Keratinocyte (primary cell): Measurements from ENCODE around the gene KAT2B. TPM values are rescaled to one million over a fixed set of nuclear protein-coding genes. Genes with fewer than 3 reads are reported as not detected.

Experiments used
- DNase-seq: peaks from one replicate; pipeline ENCODE4 v3.0.0-alpha.2; 2011; ENCODE audit warnings: low read depth, missing footprints, low spot score
- FAIRE-seq: peaks from 2 replicates; lab custom pipeline; 2011; peaks lifted over from hg19 to GRCh38; lab: Jason Lieb, UNC
- H2AFZ ChIP-seq: 2 replicates; pipeline ENCODE4 v1.6.0; 2012; ENCODE audit warnings: low read length, control low read depth, inconsistent platforms; ENCODE audit not compliant: control insufficient read depth
- H3K27ac ChIP-seq: 2 replicates; pipeline ENCODE4 v1.5.1; 2011; ENCODE audit warnings: low read length; ENCODE audit not compliant: control insufficient read depth, insufficient read depth
- H3K27me3 ChIP-seq: 3 replicates; pipeline ENCODE4 v1.6.0; 2011; ENCODE audit warnings: low read length; ENCODE audit not compliant: control insufficient read depth, insufficient read depth; ENCODE audit errors: extremely low read depth
- H3K36me3 ChIP-seq, 2 experiments: 2 replicates in 1 of 2; 3 replicates in 1 of 2; pipeline ENCODE4 v1.5.1; 2011; ENCODE audit warnings: low read length in 2 of 2, mild to moderate bottlenecking in 1 of 2; ENCODE audit not compliant: control insufficient read depth in 2 of 2, insufficient read depth in 2 of 2; ENCODE audit errors: extremely low read depth in 1 of 2
- H3K4me1 ChIP-seq: 3 replicates; pipeline ENCODE4 v1.5.1; 2011; ENCODE audit warnings: low read length; ENCODE audit not compliant: control insufficient read depth, insufficient read depth; ENCODE audit errors: extremely low read depth
- H3K4me2 ChIP-seq: 3 replicates; pipeline ENCODE4 v1.6.0; 2011; ENCODE audit warnings: low read depth, low read length; ENCODE audit not compliant: control insufficient read depth, insufficient read depth; ENCODE audit errors: extremely low read depth
- H3K4me3 ChIP-seq, 3 experiments: fragments of 200-600 bp in 1 of 3; sonication (generic) in 1 of 3; 2 replicates in 2 of 3; 3 replicates in 1 of 3; pipeline ENCODE4 v1.5.1; 2011 to 2016; ENCODE audit warnings: low read length in 3 of 3, mild to moderate bottlenecking in 3 of 3, control low read depth in 2 of 3, inconsistent platforms in 1 of 3, low read depth in 1 of 3, mixed read lengths in 1 of 3, mixed run types in 1 of 3, moderate library complexity in 1 of 3; ENCODE audit not compliant: control insufficient read depth in 2 of 3, insufficient read depth in 2 of 3; ENCODE audit errors: extremely low read depth in 1 of 3
- H3K79me2 ChIP-seq: 2 replicates; pipeline ENCODE4 v1.6.0; 2012; ENCODE audit warnings: low read length; ENCODE audit not compliant: control insufficient read depth, insufficient read depth
- H3K9ac ChIP-seq: 3 replicates; pipeline ENCODE4 v1.6.0; 2011; ENCODE audit warnings: low read length; ENCODE audit not compliant: control insufficient read depth, insufficient read depth; ENCODE audit errors: extremely low read depth
- H3K9me1 ChIP-seq: 3 replicates; pipeline ENCODE4 v1.6.0; 2011; ENCODE audit warnings: low read length; ENCODE audit not compliant: control insufficient read depth, insufficient read depth; ENCODE audit errors: extremely low read depth
- H3K9me3 ChIP-seq: 2 replicates; pipeline ENCODE4 v1.5.1; 2012; ENCODE audit warnings: low read depth, low read length; ENCODE audit not compliant: control insufficient read depth
- H4K20me1 ChIP-seq: 3 replicates; pipeline ENCODE4 v1.6.0; 2011; ENCODE audit warnings: low read length; ENCODE audit not compliant: control insufficient read depth, insufficient read depth; ENCODE audit errors: extremely low read depth
- CTCF ChIP-seq, 3 experiments: IDR thresholded peaks in 1 of 3; conservative IDR thresholded peaks in 1 of 3; optimal IDR thresholded peaks in 1 of 3; 2 replicates in 2 of 3; 3 replicates in 1 of 3; pipeline versions ENCODE3 to v1.5.1; 2011; ENCODE audit warnings: low read length in 3 of 3, mild to moderate bottlenecking in 3 of 3, moderate library complexity in 2 of 3, control low read depth in 1 of 3, inconsistent platforms in 1 of 3; ENCODE audit not compliant: insufficient read depth in 2 of 3; ENCODE audit errors: extremely low read depth in 1 of 3
- EZH2 ChIP-seq: IDR thresholded peaks from one replicate; pipeline ENCODE4 v1.6.1; 2012; ENCODE audit warnings: inconsistent platforms, mild to moderate bottlenecking, low read length, moderate library complexity
- dilution Hi-C: fragments of 300-500 bp; cut with MboI; formaldehyde crosslinking; loops from one replicate; pipeline ENCODE4 v1.7.0; 2020; ENCODE audit warnings: low sequenced_read_pairs; ENCODE audit not compliant: extremely low pct_ligation_motif_present
- polyA plus RNA-seq, 5 experiments: library from polyadenylated mRNA; depleted of rRNA in 3 of 5; stranded (reverse) in 3 of 5; stranded (forward) in 1 of 5; unstranded in 1 of 5; fragments of >200 nt; gene quantifications; 1 replicate in 1 of 5; 2 replicates in 3 of 5; 3 replicates in 1 of 5; pipeline versions ENCODE4 v1.2.1 to v1.2.3, GENCODE V29; 2011 to 2012; ENCODE audit warnings: missing spikeins in 2 of 5, low read depth in 1 of 5, low replicate concordance in 1 of 5

The KAT2B gene
- polyA plus RNA-seq, 1 donor (not counting 4 experiments of a cell fraction or from before 2014, with no cell fraction given), result 4.6 TPM

- Histone ChIP-seq H3K36me3 (peaks cover 0 to 3% of the 10 kb centered on the region in 2 experiments), H4K20me1 (no peaks in the 10 kb centered on the region), H3K9me1 (no peaks in the 10 kb centered on the region), H3K4me2 (no peak overlapping the region), H3K9ac (no peak overlapping the region), H3K4me1 (peaks cover 6% of the 10 kb centered on the region), H3K4me3 (no peak overlapping the region), H3K27ac (no peak overlapping the region), H3K79me2 (peaks cover 19% of the 10 kb centered on the region), H3K9me3 (no peaks in the 10 kb centered on the region), H3K27me3 (no peaks in the 10 kb centered on the region), H2AFZ (no peak overlapping the region)
- DNase-seq (no peak), FAIRE-seq (no peak)
- dilution Hi-C loops, result no loop called here
- no peak for TF ChIP-seq EZH2
- no peak for TF ChIP-seq CTCF (optimal IDR thresholded peaks at IDR 0.05 in 1 of 3, IDR thresholded peaks at IDR 0.05 in 1 of 3, conservative IDR thresholded peaks at IDR 0.05 in 1 of 3; ENCODE audit: extremely low read depth in 1 of 3, insufficient read depth in 2 of 3, low read length in 3 of 3)
These were observed 142.0 kb downstream of the KAT2B start for GRCh38 chr3:20182206-20182605.

- DNase-seq (no peak), FAIRE-seq (no peak)
- H3K4me1 ChIP-seq, result peaks cover 10% of the 10 kb centered on the region
- H3K79me2 ChIP-seq, result peaks cover 19% of the 10 kb centered on the region
- peak overlapping the region; percentile 88 for H3K9ac ChIP-seq
- peak overlapping the region; percentile 99 for H2AFZ ChIP-seq
- H3K27ac ChIP-seq, result peak overlapping the region; percentile 87
- TF ChIP-seq CTCF (optimal IDR thresholded peaks at IDR 0.05 in 1 of 3, IDR thresholded peaks at IDR 0.05 in 1 of 3, conservative IDR thresholded peaks at IDR 0.05 in 1 of 3; ENCODE audit: extremely low read depth in 1 of 3, insufficient read depth in 2 of 3, low read length in 3 of 3) (no peak), EZH2 (no peak)
- H3K4me3 ChIP-seq, result peak overlapping the region; percentile 62 to 88 (median 88)
- no peaks in the 10 kb centered on the region for H3K36me3 ChIP-seq
- H4K20me1 ChIP-seq, result no peaks in the 10 kb centered on the region
- H3K27me3 ChIP-seq, result no peaks in the 10 kb centered on the region
- dilution Hi-C loops, result no loop called here
- peak overlapping the region; percentile 82 for H3K4me2 ChIP-seq
- no peaks in the 10 kb centered on the region for H3K9me3 ChIP-seq
- no peaks in the 10 kb centered on the region for H3K9me1 ChIP-seq
These were observed 145.1 kb downstream of the KAT2B start for GRCh38 chr3:20185331-20185678.
